RKO (cell line): ENCODE results near the gene IFI27L1.

ENCODE experiments used
- DNase-seq: peaks from one replicate; pipeline ENCODE4 v3.0.0-alpha.2; 2016; ENCODE audit warnings: low spot score

IFI27L1 gene

DNA sequence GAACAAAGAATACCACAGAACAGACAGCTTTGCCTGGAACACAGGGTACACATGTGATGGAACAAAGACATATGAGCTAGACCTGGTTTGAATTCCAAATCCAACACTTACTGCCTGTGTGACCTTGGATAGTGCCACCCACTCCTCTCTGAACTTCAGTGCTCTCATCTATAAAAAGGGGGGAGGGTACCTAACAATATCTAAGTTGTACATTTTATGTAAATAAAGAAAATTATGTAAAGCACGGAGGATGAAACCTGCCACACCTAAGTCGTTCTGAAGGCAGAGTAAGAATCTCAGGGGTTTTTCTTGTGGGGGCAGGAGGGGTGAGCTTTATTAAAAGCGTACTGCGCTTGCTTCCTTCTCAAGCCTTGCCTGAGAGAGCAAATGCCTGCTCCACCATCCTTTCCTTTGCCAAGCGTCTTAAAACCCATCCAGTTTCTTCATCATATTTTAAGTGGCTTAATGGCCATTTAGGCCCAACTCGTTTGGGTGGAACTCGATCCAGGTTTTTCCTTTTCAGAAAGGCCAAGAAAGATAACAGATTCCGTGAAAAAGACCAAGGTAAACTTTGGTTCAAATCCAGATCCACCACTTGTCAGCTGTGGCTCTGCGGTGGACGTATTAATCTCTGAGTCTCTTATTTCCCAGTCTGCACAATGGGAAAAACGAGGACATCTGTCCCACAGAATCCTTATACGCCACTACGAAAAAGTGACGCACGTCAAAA is 1.1 kb upstream of the IFI27L1 start:
- peak; percentile 16 for DNase-seq

DNA sequence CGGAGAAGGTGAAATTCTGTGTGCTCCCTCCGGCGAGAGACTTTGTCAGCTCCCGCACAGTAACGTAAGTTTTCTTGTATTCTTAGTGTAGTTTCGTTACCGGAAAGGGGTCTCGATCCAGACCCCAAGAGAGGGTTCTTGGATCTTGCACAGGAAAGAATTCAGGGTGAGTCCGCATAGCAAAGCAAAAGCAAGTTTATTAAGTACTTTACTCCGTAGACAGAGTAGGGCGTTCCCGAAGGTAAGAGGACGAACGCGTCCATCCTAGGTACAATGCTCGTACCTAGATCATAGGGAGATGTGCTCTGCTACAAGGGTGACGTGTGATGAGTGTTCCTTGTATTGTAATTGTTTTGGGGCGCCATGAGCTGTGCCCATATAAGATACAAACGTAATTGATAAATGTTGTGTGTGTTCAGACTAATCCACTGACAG is 293 bp downstream of the IFI27L1 start:
- DNase-seq: peak; percentile 64

DNA sequence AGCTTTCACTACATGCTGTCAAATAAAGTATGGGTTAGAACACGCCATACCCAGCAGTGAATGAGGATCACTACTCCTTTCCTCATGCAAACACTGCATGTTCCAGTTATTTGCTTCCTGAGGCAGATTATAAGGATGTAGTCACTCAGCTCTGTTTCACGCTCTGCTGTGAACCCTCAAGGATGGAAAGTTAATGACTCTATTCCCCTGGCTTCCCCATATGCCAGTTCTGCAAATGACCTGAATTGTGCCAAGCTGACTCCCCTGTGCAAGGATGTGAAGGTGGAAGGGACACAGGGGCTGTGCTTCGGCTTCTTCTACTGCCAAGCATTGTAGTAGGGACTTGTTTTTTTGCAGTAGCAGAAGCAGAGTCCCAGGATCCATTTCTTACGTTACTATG is 6.8 kb downstream of the IFI27L1 start:
- no peak for DNase-seq

DNA sequence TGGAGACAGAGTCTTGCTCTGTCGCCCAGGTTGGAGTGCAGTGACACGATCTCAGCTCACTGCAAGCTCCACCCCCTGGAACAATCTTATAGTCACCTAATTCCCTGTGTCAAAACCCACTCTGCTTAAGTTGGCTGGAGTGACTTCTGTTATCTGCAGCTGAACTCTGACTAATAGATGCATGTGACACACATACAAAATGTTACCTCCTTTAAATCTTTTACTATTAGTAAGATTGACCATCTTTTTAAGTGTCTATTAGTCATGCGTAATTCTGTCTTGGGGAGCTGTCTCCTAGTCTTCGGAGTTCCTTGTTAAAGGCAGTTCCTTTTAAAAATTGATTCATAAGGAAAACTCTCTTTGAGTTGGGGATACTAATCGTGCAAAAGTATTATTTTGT is 7.4 kb downstream of the IFI27L1 start:
- DNase-seq: peak; percentile 60

DNA sequence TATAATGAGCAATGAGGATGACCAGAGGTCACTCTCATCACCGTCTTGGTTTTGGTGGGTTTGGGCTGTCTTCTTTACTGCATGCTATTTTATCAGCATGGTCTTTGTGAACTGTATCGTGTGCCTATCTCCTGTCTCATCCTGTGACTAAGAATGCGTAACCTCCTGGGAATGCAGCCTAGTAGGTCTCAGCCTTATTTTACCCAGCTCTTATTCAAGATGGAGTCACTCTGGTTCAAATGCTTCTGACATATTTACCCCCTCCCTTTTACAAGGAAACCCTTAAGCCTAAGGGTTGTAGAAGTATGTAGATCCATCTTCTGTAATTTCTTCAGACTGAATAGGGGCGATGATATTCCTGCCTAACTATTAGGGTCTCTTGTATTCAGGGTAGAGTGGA is 8.4 kb downstream of the IFI27L1 start:
- peak; percentile 40 for DNase-seq

DNA sequence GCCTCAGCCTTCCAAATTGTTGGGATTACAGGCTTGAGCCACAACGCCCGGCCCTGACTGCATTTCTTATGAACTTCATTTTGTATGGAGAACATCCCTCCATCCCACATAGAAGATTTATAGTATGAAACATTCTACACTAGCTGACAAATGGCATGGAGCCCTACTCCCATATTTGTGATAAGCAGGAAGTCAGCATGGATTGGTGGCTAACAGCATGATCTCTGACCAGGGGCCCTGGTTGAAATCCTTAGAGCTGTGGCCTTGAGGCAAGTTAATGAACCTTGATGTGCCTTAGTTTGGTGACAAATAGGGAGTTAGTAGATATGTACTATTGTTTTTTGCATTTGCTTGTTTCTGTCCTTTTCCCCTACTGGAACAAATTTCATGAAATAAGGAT is 12.3 kb downstream of the IFI27L1 start:
- DNase-seq: no peak

DNA sequence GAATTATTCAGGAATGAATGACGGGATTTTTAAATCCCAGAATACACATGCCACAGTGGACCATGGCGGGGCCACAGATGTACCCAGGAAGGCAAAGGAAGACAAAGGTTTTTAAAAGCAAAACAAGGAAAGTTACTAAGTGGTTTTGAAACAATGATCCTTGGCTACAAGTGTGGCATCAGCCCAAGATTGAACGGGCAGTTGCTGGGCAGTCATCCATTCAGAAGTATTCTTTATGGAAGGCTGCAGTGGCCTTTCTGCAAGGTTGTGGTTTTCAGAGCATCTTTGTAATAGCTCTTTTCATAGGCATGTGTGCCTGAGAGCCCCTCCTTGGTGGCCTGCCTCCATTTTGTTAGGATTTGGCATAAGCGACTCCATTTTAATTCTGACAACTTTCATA is 16.0 kb downstream of the IFI27L1 start:
- DNase-seq: no peak

DNA sequence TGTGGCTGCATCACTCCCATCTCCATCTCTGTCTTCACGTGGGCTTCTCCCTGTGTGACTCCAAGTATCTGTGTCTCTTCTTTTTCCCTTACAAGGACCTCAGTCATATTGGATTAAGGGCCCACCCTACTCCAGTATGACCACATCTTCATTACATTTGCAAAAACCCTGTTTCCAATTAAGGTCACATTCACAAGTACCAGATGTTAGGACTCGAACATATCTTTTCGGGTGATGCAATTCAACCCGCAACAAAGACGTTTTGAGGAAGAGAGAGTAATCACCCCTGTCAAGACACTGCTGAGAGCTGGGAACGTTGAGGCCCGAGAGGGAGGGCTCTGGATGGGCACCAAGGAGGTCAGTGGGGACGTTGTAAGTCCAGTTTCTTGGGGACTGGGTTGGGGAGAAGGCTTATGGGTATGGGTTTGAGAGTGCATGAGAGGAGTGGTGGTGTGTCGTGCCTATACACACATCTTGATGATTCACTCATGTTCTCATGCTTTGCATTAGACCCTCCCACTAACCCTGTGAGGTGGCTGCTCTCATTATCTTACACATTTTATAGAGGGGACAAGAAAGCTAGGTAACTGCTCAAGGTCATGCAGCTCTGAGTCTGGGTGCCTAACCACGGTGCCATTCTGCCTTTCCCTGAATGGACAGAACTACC is 17.3 kb downstream of the IFI27L1 start:
- no peak for DNase-seq

DNA sequence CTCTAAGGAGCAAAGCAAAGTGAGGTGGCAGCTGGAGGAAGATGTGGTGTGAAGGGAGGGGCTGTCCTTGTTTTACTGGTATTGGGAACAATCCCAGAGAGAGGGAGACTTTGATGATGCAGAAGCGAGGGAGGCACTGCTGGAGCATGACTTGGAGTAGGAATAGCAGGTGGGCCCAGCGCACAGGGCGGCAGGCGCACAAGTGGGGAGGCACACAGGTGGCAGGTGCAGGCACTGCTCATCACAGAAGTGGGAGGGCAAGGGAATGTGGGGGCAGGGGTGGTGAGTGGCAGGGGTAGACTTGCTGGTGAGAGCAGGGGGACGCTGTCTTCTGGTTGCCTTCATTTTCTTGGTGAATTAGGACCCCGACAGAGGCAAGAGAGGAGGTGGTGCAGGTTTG is 17.9 kb downstream of the IFI27L1 start:
- DNase-seq: no peak

DNA sequence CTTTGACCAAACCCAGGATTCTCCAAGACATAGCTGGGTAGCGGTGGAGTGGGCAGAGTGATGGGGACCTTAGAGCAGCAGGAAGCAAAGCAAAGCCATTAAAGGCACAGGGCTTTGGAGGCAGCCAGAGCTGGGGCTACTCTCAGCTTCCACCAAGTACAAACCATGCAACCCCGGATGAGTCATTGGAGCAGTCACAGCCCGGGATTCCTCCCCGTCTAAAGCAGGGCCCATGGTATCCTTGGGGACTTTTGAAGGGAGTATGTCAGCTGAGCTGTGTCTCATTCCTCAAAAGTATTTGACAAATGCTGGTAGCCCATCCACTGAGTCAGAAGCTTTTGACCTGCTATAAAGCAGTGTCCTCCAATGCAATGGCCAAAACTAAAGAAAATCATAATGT is 19.7 kb downstream of the IFI27L1 start:
- DNase-seq: peak; percentile 39

DNA sequence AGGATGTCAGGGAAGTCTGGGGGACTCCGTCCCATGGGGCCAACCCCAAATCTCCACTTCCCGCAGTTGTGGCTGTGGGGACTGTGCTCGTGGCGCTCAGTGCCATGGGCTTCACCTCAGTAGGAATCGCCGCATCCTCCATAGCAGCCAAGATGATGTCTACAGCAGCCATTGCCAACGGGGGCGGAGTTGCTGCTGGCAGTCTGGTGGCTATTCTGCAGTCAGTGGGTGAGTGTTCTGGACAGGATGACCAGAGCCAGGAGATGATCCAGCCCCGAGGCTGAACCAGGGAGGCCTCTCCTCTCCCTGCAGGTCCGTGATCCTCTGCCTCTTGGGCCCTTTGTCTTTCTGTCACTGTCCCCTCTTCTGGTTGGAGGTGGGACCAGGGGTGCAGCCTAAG is 20.6 kb downstream of the IFI27L1 start:
- DNase-seq: no peak

DNA sequence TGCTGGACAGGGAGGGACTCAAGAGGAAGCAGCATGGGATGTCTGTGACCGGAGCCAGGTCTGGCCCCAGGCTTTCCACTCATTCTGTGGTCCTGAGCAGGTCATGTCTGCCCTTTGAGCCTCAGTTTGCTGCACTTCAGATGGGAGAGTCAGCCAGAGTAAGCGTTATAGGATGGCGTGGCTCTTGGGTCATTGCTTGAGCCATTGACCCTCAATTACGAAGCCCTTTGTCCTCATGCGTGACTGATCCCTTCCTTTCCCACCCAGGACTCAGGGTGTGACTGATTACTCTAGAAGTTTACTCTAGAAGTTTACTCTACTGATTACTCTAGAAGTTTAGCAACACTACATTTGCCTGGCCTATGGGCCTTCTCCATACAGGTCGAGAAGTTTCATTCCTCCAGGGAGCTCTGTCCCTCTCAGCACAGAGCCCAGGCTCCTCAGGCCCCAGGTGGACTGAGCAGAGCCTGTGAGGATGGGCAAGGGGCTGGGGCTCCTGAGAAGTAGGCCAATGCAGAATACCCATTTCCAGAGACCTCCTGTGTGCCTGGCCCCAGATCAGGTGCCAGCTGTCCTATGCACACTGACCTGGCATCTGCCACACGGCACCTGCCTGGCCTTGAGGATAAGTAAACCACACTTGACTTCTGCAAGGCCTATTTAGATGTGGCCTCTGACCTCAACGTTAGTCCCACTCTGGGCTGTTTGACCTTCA is 21.8 kb downstream of the IFI27L1 start:
- no peak for DNase-seq

DNA sequence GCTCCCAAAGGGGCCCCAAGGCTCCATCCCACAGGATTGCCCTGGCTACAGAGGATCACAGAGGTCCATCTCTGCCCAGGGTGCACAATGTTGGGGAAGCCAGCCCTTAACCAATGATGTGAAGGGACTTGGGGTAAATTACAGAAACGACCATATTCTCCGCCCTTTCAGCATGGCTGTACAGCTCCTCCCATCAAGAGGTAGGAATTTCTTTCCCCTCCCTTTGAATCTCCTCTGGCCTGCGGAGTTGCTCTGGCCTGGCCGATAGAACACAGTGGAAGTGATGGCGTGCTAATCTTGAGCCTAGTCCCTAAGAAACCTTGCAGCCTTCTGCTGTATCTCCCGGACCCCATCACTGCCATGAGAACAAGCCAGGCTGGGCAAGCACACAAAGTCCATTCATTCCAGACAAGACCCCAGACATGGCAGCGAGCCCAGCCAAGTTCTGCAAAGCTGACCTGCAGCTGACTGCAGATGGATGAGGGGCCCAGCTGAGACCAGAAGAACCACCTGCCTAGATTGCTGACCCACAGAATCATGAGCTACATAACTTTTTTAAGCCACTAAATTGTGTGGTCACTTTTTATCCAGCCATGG is 22.5 kb downstream of the IFI27L1 start:
- no peak for DNase-seq

DNA sequence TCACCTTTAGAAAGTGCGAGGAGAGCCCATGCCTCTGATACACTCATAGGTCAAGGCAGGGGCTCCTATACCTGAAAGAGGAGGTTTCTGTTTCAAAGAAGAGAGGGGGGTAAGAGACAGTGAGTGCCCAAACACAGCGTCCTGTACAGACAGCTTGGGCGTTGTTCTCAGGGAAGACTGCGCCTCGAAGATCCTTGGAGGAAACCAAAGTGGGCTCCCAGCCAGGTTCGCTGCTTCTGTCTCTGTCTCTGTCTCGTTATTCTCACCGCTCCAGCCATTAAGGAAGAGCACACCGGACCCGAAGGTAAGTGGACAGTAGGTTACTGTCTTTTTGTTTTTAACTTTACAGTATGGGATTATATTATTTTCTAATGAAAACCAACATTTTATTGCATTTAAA is 23.6 kb downstream of the IFI27L1 start:
- no peak for DNase-seq

DNA sequence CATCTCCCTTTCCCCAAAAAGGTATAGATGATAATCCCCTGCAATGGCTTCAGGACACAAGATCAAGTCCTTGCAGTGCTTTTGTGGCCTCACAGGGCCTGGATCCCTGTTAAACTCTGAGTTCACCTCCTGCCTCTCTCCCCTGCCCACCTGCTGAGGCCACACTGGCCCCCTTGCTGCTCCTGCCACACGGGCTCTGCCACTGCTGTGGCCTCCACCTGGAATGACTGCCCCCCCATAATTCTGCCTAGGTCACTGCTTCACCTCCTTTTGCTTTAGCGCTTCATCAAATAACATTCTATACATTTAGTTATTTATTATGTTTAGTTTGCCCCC is 28.8 kb downstream of the IFI27L1 start:
- DNase-seq: no peak

DNA sequence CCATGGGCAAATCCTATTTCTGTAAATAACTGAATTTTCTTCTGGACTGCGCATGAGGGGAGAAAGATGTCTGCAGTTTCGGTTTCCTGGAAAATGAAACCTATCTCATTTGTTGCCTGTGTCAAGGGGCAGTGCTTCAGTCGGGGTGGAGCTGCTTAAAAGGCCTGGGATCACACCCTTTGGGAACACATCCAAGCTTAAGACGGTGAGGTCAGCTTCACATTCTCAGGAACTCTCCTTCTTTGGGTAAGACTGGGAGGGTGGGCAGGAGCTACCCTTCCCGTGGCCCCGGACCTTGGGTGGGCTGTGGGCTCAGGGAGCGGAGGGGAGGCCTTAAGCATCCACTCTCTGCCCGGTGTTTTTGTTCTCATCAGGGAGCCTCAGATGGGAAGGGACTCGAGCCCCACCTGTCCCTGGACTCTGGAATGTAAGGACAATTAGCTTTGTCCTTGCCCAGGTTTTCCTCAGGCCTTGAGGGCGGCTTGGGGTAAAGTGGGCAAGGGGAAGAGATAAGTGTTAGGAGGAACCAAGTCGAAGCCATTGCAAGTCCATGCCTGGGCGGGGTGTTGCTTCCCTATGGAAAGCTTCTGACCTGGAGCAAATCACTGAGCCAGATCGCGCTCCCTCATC is 29.6 kb downstream of the IFI27L1 start, which contains the start of gene IFI27:
IFI27 (plus strand) TSS at position 185 of the 630 bp plus-strand sequence.
- DNase-seq: peak; percentile 87

DNA sequence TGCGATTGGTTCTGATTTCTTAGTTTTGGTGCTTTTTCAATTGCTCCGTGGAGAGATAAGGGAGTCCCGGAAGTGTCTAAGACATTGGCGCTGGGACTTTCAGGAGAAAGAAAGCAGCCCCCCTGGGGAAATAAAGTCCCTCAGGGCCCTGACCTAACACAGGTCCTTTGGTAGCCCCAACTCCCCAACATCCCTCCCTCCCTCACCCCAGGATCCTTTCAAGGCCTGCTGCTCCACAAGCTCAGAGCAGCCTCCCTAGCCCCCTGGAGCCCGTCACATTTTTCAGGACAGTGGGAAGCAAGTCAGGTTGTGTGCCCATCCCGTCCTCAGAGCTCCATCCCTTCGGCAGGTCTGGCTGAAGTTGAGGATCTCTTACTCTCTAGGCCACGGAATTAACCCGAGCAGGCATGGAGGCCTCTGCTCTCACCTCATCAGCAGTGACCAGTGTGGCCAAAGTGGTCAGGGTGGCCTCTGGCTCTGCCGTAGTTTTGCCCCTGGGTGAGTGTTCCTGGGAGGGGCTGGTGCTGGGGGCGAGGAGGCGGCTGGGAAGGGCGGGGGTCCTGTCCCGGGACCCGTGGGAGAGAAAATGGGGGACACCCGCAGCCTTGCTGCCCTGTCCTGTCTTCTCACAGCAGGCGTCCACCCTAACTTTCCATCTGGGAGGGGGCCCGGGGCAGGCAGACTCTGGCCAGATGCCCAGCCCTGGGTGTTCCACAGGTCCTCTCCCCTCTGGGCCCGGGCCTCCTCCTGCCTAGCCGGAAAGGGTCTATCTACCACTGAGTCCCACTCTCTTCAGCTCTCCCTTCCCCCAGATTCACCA is 30.4 kb downstream of the IFI27L1 start:
- no peak for DNase-seq

DNA sequence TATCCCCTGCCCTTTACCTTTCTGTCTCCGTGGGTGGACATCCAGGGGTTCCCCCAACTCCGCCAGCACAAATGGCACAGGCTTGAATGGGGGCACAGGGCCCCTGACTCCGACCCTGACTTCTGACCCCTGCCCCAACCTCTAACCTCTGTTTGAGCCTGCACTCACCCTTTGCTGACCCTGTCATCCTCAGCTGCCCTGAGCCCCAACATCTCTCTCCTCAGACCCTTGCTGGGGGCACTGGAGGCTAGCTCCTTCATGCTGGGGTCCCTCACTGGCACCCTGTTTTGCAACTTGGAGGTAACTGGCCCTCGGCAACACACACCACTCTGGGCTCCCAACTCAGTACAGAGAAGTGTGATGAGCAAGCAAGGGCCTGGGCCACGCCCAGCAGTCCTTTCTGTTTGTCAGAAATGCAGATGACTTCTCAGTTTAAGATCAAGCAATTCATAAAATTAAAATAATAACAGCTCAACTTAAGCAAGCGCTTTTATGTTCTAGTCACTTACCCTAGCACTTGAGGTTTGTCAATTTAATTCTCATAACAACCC is 31.5 kb downstream of the IFI27L1 start:
- no peak for DNase-seq

DNA sequence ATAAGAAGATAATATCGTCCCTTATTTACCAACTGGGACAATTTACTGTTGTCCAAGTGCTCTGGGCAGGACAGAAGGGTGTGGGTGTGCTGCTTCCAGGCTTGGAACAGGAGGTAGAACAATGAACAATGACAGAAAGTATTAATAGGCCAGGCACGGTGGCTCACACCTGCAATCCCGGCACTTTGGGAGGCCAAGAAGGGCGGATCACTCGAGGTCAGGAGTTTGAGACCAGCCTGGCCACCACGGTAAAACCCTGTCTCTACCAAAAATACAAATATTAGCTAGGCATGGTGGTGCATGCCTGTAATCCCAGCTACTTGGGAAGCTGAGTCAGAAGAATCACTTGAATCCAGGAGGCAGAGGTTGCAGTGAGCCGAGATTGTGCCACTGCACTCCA is 32.0 kb downstream of the IFI27L1 start:
- DNase-seq: no peak

DNA sequence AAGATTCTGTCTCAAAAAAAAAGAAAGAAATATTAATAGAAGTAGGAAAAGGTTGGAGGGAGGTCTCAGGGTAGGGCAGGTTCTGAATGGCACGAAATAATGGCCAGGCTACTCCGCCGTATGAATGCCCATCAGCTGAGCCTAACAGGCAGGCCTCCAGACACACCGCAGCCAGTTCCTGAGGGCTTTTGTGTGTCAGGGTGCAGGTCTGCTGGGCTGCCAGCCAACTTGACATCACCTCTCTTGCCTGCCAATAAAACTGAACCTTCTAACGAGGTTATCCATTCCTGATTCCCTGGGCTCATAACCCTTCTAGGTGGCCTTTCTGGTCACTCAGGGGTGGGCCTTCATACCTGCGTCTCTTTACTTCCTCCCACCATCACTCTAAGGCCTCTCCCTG is 32.4 kb downstream of the IFI27L1 start:
- no peak for DNase-seq

DNA sequence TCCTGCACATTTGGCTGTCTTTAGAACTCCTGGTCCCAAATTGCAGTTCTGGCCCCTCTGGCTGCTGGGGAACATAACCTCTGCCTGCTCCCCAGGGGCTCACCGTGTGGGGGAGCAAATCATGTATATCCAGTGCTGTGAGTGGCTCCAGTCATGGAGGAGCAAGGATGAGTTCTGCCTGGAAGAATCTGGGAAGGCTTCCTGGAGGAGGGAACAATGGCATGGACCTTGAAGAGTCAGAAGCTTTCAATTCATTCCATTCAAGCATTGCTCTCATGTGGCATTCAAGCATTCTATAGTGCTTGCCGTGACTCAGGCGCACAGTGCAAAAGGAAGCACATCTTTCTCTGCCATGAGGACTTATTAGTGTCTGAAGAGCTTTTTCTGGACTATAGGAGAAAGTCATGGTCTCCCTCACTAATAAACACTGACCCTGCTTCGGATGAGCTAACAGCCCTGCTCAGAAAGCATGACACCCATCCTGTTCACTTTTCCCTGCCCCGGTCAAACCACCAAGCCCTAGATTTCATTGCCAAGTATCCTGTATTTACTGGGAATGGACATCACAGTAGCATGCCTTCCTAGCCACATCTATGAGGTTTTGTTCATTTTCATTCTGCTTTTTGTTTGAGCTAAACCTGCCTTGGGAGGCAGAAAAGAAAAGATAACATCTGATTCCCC is 32.9 kb downstream of the IFI27L1 start:
- no peak for DNase-seq
